Fibroblast of the aortic adventitia (primary cell): Measurements from ENCODE around the gene GRIN3B. TPM values are rescaled to one million over a fixed set of nuclear protein-coding genes. Genes with fewer than 3 reads are reported as not detected.
A peak's percentile ranks its signal among the peaks of the same experiment; 100 is the strongest.

Experiments
- DNase-seq: peaks from one replicate; pipeline ENCODE4 v3.0.0-alpha.2; 2010; ENCODE audit warnings: low read depth
- H3K4me3 ChIP-seq: 2 replicates; pipeline ENCODE4 v1.5.1; 2011; ENCODE audit warnings: low read depth, mild to moderate bottlenecking, control low read depth, low read length, moderate library complexity
- total RNA-seq: library from RNA; depleted of rRNA; stranded (reverse); fragments of >200 nt; gene quantifications from 2 replicates; pipeline ENCODE4 v1.2.3, GENCODE V29; 2012; ENCODE audit warnings: low replicate concordance
- TF ChIP-seq, protein P1 (sequence below): IDR thresholded peaks from 2 replicates; pipeline ENCODE4 v1.5.1; 2011; ENCODE audit warnings: mild to moderate bottlenecking, low read length, control low read depth, inconsistent platforms; ENCODE audit not compliant: insufficient read depth

GRIN3B gene, protein sequence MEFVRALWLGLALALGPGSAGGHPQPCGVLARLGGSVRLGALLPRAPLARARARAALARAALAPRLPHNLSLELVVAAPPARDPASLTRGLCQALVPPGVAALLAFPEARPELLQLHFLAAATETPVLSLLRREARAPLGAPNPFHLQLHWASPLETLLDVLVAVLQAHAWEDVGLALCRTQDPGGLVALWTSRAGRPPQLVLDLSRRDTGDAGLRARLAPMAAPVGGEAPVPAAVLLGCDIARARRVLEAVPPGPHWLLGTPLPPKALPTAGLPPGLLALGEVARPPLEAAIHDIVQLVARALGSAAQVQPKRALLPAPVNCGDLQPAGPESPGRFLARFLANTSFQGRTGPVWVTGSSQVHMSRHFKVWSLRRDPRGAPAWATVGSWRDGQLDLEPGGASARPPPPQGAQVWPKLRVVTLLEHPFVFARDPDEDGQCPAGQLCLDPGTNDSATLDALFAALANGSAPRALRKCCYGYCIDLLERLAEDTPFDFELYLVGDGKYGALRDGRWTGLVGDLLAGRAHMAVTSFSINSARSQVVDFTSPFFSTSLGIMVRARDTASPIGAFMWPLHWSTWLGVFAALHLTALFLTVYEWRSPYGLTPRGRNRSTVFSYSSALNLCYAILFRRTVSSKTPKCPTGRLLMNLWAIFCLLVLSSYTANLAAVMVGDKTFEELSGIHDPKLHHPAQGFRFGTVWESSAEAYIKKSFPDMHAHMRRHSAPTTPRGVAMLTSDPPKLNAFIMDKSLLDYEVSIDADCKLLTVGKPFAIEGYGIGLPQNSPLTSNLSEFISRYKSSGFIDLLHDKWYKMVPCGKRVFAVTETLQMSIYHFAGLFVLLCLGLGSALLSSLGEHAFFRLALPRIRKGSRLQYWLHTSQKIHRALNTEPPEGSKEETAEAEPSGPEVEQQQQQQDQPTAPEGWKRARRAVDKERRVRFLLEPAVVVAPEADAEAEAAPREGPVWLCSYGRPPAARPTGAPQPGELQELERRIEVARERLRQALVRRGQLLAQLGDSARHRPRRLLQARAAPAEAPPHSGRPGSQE
- 0.45 and 0.74 TPM in 2 replicates for total RNA-seq

DNA sequence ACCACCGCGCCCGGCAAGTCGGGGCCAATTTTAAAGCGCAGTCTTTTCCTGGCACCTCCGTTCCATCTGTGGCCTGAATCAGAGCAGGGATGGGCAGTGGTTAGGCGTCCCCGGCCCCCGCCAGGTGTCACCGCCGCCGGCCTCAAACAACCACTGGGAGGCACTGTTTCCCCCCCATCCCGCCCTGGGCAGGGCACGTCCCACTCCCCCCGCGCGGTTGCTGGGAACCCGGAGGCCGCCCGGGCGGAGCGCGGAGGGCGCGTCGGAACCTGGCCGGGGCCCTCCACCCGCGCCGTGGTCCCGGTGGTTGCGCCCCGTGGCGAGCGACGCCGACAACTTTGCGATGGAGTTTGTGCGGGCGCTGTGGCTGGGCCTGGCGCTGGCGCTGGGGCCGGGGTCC is at the start of gene GRIN3B:
TSS of gene GRIN3B (plus strand) at position 325 of the 400 bp plus-strand sequence. CDS start at position 344, 19 bp downstream.
- TF ChIP-seq, protein P1, sequence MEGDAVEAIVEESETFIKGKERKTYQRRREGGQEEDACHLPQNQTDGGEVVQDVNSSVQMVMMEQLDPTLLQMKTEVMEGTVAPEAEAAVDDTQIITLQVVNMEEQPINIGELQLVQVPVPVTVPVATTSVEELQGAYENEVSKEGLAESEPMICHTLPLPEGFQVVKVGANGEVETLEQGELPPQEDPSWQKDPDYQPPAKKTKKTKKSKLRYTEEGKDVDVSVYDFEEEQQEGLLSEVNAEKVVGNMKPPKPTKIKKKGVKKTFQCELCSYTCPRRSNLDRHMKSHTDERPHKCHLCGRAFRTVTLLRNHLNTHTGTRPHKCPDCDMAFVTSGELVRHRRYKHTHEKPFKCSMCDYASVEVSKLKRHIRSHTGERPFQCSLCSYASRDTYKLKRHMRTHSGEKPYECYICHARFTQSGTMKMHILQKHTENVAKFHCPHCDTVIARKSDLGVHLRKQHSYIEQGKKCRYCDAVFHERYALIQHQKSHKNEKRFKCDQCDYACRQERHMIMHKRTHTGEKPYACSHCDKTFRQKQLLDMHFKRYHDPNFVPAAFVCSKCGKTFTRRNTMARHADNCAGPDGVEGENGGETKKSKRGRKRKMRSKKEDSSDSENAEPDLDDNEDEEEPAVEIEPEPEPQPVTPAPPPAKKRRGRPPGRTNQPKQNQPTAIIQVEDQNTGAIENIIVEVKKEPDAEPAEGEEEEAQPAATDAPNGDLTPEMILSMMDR, result peak; percentile 64
- H3K4me3 ChIP-seq, result peak within 1 kb of the TSS; percentile 50
- peak; percentile 38 for DNase-seq

DNA sequence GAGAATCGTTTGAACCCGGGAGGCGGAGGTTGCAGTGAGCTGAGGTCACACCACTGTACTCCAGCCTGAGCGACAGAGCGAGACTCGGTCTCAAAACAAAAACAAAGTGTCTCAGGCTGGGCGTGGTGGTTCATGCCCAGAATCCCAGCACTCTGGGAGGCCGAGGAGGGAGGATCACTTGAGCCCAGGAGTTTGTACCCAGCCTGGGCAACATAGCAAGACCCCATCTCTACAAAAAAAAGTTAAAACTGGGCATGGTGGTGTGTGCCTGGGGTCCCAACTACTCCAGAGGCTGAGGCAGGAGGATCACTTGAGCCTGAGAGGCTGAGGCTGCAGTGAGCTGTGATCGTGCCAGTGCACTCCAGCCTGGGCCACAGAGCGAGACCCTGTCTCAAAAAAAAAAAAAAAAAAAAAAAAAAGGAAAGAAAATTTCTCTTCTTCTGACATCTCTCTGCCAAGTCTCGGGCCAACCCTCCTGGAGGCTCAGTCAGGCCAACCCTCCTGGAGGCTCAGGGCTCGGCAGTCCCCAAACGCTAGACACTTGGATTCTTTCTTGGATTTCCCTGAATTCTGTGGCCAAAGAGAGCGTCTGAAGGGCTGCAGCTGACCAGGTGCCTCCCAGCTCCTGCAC is 48.1 kb upstream of the GRIN3B start:
- no peak overlapping the region for H3K4me3 ChIP-seq
- no peak for DNase-seq
- TF ChIP-seq, protein P1, result no peak

DNA sequence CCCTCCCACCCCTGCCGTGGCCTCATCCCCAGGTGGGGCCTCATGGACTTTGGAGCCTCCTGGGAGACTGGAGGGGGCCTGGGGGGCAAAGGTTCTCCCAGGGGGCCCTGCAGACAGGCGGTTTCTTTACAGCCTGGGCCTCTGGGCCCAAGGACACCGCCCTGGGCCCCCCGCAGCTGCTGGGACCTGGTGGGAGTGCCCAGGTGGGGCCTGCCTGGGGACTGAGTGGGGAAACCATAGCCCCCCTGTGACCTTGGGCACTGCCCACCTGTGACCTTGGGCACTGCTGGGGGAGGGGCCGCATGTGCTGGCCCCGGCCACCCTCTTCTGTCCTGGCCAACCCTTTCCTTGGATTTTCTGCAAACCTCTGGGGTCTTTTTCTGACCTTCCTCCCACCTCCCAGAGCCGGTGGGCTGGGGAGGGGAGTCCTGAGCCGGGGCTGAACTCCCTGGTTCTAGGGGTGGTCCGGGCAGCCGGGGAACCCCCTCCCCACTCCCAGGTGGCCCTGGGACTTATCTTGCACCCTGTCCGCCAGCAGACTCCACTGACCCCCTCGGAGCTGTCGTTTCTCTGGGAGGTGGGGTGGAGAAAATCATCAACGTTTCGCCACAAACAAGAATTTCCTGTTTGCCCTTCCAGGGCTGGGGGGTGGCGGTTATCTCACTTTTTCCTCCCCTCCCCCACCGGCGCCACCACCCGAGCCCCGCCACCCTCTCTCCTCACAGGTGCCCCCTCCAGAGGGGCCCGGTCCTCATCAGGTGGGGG is 47.4 kb upstream of the GRIN3B start:
- no peak for DNase-seq
- TF ChIP-seq, protein P1, result no peak
- H3K4me3 ChIP-seq, result no peak overlapping the region

DNA sequence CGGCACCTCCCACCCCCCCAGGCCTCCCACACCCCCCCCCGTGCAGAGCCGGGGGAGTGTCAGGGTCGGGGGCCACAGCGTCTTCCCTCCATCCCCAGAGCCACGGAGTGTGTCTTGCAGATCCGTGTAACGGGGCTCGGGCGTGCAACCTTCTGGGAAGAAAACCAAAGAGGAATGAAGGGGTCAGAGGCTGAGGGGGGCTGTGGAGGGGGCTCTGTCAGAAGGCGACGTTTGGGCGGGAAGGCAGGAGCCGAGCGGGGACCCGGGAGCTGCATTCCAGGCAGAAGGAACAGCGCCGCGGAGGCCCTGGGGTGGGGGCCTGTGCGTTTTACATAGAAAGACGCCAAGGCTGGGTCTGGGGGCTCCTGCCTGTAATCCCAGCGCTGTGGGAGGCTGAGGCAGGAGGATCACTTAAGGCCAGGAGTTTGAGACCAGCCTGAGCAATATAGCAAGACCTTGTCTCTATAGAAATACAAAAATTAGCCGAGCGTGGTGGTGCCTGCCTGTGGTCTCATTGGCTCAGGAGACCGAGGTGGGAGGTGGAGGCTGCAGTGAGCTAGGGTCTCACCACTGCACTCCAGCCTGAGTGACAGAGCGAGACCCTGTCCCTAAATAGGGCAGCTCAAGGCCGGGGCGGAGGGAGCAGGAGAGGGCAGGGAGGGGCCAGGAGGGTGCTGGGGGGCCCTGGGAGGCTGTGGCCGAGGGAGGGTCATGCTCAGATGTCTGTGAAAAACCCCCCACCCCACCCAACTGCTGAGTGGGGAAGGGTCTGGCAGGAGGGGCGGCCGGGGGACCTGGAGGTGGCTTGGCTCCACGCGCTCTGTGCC is 46.6 kb upstream of the GRIN3B start:
- no peak for DNase-seq
- no peak overlapping the region for H3K4me3 ChIP-seq
- TF ChIP-seq, protein P1, result no peak

DNA sequence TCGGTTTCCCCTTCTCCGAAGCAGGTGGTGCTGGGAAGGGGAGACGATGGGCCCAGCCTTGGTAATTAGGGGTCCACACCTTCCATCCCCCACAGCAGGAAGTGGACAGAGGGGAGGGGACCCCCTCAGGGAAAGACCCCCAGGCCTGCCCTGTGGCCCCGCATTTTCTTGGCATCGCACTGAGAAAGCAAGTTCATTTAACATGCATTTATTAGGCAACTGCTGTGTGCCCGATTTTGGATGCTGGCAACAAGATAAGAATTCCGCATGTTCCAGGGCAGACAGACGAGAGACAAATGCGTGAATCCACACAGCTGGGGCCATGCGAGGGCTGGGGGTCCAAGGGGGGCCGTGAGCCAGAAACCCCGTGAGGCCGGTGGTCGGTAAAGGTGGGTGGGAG is 45.9 kb upstream of the GRIN3B start:
- TF ChIP-seq, protein P1, result no peak
- no peak overlapping the region for H3K4me3 ChIP-seq
- no peak for DNase-seq
